GM12874 (cell line): Measurements from ENCODE around the gene C2CD2L.

Experiments used
- TF ChIP-seq, protein P1 (sequence below): IDR thresholded peaks from 2 replicates; pipeline ENCODE4 v1.5.1; 2011; ENCODE audit warnings: low read depth, mild to moderate bottlenecking, control low read depth, low read length, moderate library complexity; ENCODE audit not compliant: insufficient read depth

C2CD2L gene

GRCh38 chr11:119078675-119079420 is 28.3 kb upstream of the C2CD2L start:
- TF ChIP-seq, protein P1, sequence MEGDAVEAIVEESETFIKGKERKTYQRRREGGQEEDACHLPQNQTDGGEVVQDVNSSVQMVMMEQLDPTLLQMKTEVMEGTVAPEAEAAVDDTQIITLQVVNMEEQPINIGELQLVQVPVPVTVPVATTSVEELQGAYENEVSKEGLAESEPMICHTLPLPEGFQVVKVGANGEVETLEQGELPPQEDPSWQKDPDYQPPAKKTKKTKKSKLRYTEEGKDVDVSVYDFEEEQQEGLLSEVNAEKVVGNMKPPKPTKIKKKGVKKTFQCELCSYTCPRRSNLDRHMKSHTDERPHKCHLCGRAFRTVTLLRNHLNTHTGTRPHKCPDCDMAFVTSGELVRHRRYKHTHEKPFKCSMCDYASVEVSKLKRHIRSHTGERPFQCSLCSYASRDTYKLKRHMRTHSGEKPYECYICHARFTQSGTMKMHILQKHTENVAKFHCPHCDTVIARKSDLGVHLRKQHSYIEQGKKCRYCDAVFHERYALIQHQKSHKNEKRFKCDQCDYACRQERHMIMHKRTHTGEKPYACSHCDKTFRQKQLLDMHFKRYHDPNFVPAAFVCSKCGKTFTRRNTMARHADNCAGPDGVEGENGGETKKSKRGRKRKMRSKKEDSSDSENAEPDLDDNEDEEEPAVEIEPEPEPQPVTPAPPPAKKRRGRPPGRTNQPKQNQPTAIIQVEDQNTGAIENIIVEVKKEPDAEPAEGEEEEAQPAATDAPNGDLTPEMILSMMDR, result no peak

DNA sequence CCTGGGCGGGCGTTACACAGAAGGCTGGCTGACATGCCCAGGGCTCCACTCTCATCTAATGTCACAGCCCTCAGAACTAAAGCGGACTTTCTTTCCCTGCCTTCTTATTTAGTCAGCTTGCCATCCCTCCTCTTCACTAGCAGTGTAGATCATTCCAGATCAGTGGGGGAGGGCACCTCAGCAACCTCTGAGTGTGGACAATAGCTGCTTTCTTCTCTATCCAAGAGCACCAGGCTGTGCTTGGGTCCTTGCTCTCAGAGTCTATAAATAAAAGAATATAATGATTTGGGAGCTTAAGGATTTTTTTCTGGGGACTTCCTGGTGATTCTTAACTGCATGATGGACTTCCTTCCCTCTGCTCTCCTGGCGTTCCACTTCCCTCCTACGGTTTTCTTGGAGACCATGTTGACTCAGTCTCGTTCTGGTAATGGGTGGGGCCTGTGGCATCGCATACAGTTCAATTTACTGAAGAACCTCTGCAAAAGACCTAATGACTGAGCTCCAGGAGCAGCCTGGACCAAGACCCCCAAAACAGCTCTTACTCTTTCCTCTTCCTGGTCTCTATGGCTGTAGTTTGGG is 25.4 kb upstream of the C2CD2L start:
- TF ChIP-seq, protein P1, result no peak

- TF ChIP-seq, protein P1, result no peak
Observed at GRCh38 chr11:119084663-119085436, 22.3 kb upstream of the C2CD2L start, which contains the start of gene HMBS. HMBS (plus strand) TSS chr11:119084881; CDS start chr11:119085034, 153 bp downstream.

- TF ChIP-seq, protein P1, result no peak
Observed at GRCh38 chr11:119085437-119085847, 21.7 kb upstream of the C2CD2L start.

DNA sequence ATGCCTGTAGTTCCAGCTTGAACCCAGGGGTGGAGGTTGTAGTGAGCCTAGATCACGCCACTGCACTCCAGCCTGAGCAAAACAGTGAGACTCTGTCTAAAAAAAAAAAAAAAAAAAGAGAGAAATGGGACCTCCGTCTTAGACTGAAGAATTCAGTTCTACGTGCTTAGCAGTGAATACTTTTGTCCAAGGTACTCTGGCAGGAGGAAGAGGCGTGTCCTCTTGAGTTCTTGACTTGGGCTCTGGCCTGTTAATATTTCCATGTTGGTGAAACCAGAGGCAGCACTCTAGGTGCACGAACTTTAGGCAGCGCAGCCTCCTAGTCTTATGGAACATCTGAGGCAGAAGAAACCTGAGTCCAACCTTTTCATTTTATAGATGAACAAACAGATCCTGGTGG is 20.0 kb upstream of the C2CD2L start:
- TF ChIP-seq, protein P1, result no peak

DNA sequence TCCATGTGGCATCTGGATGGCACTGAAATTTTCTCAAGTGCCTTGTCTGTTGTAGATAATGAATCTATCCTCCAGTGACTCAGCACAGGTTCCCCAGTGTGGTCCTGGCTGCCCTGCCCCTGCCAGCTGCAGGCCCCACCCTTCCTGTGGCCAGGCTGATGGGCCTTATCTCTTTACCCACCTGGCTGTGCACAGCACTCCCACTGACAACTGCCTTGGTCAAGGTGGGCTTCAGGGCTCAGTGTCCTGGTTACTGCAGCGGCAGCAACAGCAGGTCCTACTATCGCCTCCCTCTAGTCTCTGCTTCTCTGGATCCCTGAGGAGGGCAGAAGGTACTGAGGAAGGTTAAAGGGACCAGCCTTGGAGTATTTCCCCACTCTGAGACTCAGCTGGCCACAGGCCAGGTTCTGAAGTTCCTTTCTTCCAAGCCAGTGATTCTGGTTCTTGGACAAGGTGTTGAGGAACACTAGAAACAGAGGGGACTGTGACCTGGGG is 19.4 kb upstream of the C2CD2L start:
- TF ChIP-seq, protein P1, result no peak

- TF ChIP-seq, protein P1, result no peak
Observed at GRCh38 chr11:119088406-119088805, 18.7 kb upstream of the C2CD2L start.
